WI38 (cell line): ENCODE measurements around the gene TMEM132D.

Experiments used
- H3K4me3 ChIP-seq: 2 replicates; pipeline ENCODE4 v1.5.1; 2011; ENCODE audit warnings: low read depth, mild to moderate bottlenecking, control low read depth, low read length
- TF ChIP-seq, protein P1 (sequence below): IDR thresholded peaks from 2 replicates; pipeline ENCODE4 v1.5.1; 2012; ENCODE audit warnings: low read depth, mild to moderate bottlenecking, control low read depth, low read length

Gene TMEM132D

DNA sequence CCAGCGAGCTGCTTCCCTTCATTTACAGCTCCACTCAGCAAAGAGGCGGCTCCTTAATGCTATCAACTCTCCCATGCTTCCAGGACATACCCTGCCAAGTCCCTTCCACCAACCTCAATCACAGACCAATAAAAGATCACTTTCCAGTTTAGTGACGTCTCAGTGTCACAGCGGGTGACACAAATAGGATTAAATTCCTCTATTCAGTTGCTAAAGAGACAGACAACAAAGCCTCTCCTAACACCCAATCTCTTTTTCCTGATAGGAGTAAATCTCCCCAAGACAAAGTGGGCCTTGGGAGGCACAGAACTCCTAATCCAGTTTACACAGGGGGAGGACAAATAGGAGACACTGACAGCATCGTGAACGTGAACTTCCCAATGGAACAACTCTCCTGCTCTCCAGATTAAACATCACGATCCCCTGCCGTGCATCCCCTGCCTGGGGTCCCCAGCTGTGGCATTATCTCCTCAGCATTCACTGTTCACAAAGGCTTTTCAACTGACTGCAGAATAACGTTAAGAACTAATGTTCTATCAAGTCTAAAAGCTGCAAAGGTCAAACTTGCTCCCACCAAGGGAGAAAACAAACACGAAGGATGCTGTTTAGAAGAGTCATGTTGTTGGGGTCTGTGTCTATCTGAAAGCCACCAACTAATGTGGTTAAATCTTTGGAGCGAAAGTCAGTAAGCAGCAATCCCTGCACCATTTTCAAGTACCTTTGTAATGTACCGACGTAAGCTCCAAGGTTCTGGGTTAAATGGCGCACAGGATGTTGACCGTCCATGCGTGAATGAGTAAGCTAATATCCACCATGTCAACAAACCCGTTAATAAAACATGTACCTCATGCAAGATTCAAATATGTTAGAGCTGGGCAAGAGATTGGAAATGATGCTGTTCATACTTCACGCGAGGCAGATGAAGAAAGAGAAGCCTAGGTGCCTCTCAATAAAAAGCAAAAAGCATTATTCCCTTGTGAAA is 31.5 kb downstream of the TMEM132D start:
- TF ChIP-seq, protein P1, sequence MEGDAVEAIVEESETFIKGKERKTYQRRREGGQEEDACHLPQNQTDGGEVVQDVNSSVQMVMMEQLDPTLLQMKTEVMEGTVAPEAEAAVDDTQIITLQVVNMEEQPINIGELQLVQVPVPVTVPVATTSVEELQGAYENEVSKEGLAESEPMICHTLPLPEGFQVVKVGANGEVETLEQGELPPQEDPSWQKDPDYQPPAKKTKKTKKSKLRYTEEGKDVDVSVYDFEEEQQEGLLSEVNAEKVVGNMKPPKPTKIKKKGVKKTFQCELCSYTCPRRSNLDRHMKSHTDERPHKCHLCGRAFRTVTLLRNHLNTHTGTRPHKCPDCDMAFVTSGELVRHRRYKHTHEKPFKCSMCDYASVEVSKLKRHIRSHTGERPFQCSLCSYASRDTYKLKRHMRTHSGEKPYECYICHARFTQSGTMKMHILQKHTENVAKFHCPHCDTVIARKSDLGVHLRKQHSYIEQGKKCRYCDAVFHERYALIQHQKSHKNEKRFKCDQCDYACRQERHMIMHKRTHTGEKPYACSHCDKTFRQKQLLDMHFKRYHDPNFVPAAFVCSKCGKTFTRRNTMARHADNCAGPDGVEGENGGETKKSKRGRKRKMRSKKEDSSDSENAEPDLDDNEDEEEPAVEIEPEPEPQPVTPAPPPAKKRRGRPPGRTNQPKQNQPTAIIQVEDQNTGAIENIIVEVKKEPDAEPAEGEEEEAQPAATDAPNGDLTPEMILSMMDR, result no peak
- no peak overlapping the region for H3K4me3 ChIP-seq

DNA sequence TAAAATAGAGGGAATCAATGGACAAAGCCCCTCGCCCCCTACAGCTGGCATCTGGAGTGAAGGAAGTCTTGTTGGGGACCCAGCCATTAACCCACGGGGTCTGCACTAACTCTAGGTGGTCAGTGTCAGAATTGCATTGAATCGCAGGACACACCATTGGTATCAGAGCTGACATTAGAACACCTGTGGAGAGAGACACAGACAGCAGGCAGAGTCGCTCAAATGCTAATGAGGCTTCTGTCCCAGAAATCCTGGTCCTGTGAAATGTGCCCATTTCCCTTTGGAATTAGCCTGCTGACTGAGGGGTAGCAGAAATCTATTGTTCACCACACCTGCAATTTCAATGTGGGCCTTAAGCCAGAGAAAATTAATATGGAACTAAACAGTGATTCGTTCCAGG is 33.0 kb downstream of the TMEM132D start:
- H3K4me3 ChIP-seq, result no peak overlapping the region
- TF ChIP-seq, protein P1, result no peak

DNA sequence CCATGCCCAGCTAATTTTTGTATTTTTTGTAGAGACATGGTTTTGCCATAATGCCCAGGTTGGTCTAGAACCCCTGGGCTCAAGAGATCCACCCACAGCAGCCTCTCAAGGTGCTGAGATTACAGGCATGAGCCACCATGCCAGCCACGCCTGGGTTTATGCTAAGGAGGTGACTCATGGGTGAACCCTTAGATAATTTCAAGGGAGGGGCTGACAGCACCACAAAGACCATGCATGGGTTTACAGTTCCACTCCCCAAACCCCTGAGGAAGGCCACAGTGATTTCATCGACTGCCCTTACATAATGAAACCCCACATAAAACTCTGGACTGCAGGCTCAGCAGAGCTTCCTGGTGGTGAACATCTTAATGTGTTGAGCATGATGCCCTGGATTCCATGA is 33.7 kb downstream of the TMEM132D start:
- H3K4me3 ChIP-seq, result no peak overlapping the region
- TF ChIP-seq, protein P1, result no peak

DNA sequence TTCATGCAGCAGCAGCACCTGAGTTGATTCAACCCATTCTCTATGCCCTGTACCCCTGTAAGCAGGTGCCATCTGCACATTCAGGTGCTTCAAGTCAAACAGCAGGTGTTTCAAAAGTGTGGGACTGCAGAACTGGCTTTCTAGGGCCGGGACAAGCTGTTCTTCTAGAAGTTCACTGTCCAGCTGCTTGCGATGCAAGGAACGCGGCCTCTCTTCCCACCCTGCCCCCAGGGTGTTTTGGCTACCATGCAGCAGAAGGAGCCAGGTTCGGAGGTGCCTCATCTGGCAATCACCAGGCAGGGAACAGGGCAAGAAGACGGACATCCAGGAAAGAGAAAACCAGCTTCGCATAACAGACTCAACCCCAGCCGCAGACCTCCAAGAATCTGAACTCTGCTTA is 35.2 kb downstream of the TMEM132D start:
- TF ChIP-seq, protein P1, result no peak
- no peak overlapping the region for H3K4me3 ChIP-seq

DNA sequence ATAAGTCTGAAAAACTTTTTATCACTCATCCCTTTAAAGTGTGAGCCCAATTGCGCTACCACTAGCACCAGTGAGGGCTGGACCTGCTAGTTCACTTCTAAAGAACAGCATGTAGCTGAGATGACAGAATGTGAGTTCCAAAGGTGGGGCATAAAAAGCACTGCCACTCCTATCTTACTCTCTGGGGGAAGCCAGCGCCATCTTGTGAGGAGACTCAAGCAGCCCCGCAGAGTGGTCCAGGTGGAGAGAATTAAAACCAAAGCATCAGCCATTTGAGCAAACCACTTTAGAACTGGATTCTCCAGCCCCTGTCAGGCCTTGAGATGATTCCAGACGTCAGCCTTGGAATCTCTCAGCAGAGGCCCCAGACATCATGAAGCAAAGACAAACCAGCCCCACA is 39.9 kb downstream of the TMEM132D start:
- no peak overlapping the region for H3K4me3 ChIP-seq
- TF ChIP-seq, protein P1, result no peak

DNA sequence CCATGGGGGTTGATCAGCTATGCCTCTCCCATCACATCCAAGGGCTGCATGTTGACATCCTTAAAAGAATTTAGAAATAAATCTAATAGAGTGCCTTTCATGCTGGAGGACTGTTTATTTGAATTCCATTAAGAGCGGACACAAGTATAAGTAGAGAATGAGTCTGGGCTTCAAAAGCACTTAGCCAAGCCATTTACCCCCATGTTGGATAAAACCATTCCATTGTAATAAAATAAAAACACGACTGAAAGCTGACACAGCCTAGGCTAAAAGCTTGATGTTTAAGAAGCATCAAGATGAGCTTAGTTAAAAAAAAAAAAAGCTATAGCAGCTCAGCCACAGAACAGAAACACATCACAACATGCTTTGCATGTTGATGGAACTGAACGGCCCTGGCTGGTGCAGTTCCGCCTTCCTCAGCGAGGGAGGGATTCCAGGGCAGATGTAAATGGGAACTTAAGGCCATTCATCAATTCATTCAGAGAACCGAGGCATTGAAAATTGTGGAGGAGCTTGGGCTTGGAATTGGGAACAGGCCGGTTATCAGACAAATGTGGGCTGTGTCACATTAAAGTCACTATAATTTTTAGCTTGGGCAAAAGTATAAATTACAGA is 41.2 kb downstream of the TMEM132D start:
- TF ChIP-seq, protein P1, result no peak
- H3K4me3 ChIP-seq, result no peak overlapping the region

DNA sequence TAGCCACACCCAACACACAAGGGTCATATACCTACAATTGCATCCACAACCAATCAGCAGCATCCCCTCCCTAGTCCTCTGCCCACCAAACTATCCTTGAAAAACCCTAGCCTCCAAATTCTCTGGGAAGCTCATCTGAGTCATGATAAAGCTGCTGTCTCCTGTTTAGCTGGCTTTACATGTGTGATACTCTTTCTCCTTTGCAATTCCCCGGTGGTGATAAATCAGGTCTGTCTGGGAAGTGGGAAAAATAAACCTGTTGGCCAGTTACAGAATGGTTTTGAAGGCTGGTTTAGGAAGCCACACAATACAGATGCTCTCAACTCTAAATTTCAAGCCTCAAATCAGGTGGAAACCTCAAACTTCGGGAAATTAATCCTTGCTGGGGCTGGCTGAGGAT is 41.9 kb downstream of the TMEM132D start:
- TF ChIP-seq, protein P1, result no peak
- H3K4me3 ChIP-seq, result no peak overlapping the region
